SK-N-MC (cell line): ENCODE data around the gene SENP3.

Experiments used
- EZH2 ChIP-seq: fragments of 200-600 bp; sonication (generic); IDR thresholded peaks from one replicate; pipeline ENCODE4 v1.6.1; 2017; ENCODE audit warnings: antibody characterized with exemption
- FOXP2 ChIP-seq: optimal IDR thresholded peaks from 2 replicates; pipeline ENCODE3; 2011; ENCODE audit warnings: mild to moderate bottlenecking, moderate library complexity; ENCODE audit not compliant: insufficient read depth; ENCODE audit errors: extremely low read length, control extremely low read depth
- POLR2AphosphoS5 ChIP-seq: IDR thresholded peaks from 2 replicates; pipeline ENCODE4 v1.6.1; 2012; ENCODE audit warnings: mild to moderate bottlenecking, low read depth, low read length, borderline replicate concordance

DNA sequence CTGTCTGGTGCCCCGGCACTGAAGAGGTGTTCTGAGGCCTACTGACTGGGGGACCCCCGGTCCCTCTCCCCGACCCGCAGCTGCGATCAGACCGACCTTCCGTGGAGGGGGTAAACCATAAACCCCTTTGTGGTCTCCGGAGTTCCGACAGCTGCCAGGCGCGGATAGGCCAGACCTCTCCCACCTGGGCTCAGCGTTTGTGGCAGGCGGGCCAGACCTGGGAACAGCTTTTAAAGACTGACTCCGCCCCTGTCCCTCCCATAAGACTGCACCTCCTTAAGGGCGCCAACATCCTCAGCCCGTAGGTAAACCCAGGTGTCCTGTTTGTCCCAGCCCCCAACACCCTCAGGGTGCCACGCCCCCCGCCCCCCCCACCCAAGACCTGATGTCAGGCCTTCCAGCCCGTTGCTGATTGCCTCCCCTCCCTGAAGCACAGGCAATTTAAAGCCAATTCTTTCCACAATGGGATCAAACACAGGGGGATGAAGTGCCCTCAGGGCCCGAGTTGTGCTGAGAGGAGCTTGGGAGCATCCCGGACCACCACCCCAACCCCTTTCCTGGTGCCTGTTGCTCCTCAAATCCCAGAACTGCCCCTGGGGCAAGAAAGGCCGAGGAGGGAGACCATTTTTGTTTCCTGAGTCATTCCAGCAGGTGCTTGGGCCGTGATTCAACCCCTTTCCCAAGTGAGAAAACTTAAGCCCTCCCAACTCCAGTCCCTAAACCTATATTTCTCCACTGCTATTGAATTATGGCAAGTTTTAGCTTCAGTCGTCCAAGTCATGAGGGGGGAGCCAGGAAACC lies 28.4 kb downstream of the SENP3 start, which contains the start of gene SOX15:
- TF ChIP-seq EZH2 (no peak), POLR2AphosphoS5 (no peak), FOXP2 (no peak)
